PFSK-1 (cell line): Measurements from ENCODE around the gene KDM4B.

Experiments
- FOXP2 ChIP-seq: optimal IDR thresholded peaks from 2 replicates; pipeline ENCODE3; 2011; ENCODE audit warnings: borderline replicate concordance, control low read depth, inconsistent platforms; ENCODE audit not compliant: insufficient read depth; ENCODE audit errors: extremely low read length, extremely low read depth
- POLR2AphosphoS5 ChIP-seq: IDR thresholded peaks from 2 replicates; pipeline ENCODE4 v1.6.1; 2012; ENCODE audit warnings: low read depth, mild to moderate bottlenecking, control low read depth, low read length, moderate library complexity
- SIN3A ChIP-seq: IDR thresholded peaks from 2 replicates; pipeline ENCODE4 v1.6.1; 2012; ENCODE audit warnings: mild to moderate bottlenecking, low read length, moderate library complexity, borderline replicate concordance; ENCODE audit not compliant: insufficient read depth
- TAF1 ChIP-seq: IDR thresholded peaks from 2 replicates; pipeline ENCODE4 v1.6.1; 2012; ENCODE audit warnings: low read length, control low read depth, borderline replicate concordance; ENCODE audit not compliant: insufficient read depth
- TF ChIP-seq, protein P1 (sequence below), 2 experiments: IDR thresholded peaks; 2 replicates each; pipeline versions ENCODE4 v1.6.1 to v1.8.0; 2011 to 2012; ENCODE audit warnings: low read depth in 2 of 2, low read length in 2 of 2, control low read depth in 1 of 2, inconsistent platforms in 1 of 2, mild to moderate bottlenecking in 1 of 2, moderate library complexity in 1 of 2; ENCODE audit not compliant: insufficient read depth in 1 of 2

Gene KDM4B

DNA sequence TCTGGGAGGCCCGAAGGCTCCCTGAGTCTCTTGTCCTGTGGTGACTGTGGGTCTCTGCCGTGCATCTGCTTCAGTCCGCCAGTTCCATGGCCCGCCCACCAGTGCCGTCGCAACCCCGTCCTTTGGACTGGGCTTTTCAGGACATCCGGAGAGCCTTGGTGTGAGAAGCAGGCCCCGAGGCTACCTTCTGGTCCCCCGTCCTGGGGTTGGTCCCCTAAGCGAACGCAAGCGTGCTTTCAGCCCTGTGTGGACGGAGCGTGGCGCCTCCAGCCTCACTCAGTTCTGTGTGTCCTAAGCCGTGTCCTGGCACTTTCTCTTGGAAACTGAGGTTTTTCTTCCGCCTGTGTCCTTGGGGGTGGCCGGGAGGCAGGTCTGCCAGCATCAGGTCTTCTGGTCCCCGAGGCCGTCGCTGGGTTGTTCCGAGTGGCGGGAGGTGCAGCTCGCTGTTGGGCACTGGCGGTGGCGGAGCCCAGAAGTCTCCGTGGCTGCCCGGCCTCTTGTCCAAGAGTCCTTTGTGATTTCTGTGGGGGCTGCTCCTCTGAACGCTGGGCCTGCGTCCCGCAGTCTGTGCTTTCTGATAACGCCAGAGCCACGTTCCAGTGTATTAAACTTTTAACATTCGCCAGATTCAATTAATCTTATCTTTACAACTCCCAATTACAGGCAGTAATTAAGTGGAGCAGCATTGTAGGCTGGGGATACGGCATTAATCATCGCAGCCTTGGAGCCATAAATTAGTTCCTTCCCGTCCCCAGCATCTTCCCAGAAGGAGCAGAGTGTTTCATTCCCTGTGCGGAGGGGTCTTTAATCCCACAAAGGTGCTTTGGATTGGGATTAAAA is 99.5 kb downstream of the KDM4B start:
- TF ChIP-seq, protein P1, sequence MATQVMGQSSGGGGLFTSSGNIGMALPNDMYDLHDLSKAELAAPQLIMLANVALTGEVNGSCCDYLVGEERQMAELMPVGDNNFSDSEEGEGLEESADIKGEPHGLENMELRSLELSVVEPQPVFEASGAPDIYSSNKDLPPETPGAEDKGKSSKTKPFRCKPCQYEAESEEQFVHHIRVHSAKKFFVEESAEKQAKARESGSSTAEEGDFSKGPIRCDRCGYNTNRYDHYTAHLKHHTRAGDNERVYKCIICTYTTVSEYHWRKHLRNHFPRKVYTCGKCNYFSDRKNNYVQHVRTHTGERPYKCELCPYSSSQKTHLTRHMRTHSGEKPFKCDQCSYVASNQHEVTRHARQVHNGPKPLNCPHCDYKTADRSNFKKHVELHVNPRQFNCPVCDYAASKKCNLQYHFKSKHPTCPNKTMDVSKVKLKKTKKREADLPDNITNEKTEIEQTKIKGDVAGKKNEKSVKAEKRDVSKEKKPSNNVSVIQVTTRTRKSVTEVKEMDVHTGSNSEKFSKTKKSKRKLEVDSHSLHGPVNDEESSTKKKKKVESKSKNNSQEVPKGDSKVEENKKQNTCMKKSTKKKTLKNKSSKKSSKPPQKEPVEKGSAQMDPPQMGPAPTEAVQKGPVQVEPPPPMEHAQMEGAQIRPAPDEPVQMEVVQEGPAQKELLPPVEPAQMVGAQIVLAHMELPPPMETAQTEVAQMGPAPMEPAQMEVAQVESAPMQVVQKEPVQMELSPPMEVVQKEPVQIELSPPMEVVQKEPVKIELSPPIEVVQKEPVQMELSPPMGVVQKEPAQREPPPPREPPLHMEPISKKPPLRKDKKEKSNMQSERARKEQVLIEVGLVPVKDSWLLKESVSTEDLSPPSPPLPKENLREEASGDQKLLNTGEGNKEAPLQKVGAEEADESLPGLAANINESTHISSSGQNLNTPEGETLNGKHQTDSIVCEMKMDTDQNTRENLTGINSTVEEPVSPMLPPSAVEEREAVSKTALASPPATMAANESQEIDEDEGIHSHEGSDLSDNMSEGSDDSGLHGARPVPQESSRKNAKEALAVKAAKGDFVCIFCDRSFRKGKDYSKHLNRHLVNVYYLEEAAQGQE (IDR thresholded peaks at IDR 0.05; ENCODE audit: insufficient read depth in 1 of 2, low read depth in 2 of 2, low read length in 2 of 2) = no peak
- TF ChIP-seq FOXP2 (no peak), POLR2AphosphoS5 (no peak), TAF1 (no peak), SIN3A (no peak)

DNA sequence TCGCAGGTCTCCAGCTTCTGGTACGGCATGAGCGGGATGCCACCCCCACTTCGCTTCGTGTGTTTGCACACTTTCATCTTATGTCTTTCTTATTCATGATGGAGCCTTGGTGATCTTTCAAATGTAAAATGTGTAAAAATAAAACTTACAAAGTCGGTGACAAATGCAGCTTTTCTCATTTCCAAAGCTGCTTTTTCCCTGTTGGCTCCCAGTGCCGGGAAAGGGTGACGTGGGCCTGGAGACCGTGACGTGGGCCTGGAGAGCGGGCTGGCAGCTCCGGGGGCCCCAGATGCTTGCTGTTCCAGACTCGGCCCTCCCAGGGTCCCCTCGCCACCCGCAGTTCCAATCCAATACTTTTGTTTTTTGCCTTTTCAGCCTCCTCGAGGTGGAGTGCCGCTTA is 101.4 kb downstream of the KDM4B start:
- TF ChIP-seq TAF1 (no peak), POLR2AphosphoS5 (no peak), FOXP2 (no peak), SIN3A (no peak)
- TF ChIP-seq, protein P1 (IDR thresholded peaks at IDR 0.05; ENCODE audit: insufficient read depth in 1 of 2, low read depth in 2 of 2, low read length in 2 of 2) = no peak

DNA sequence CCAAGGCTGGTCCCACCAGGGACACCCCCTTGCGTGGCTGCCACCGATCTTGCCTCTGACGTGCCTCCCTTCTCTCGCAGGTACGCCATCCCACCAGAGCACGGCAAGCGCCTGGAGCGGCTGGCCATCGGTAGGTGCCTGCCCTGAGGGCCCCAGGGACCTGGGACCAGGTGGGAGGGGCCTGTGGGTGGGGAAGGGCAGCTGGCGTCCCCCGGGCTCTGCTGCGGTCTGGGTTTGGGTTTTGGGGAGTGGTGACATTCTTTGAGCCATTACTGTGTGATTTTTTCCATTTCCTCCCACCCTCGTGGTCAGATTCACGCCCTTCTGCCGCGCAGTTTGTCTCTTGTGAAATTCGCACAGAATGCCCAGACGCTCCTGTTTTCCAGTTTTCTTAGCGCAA is 102.0 kb downstream of the KDM4B start:
- TF ChIP-seq POLR2AphosphoS5 (no peak), TAF1 (no peak), SIN3A (no peak), FOXP2 (no peak)
- TF ChIP-seq, protein P1 (IDR thresholded peaks at IDR 0.05; ENCODE audit: insufficient read depth in 1 of 2, low read depth in 2 of 2, low read length in 2 of 2) = no peak

DNA sequence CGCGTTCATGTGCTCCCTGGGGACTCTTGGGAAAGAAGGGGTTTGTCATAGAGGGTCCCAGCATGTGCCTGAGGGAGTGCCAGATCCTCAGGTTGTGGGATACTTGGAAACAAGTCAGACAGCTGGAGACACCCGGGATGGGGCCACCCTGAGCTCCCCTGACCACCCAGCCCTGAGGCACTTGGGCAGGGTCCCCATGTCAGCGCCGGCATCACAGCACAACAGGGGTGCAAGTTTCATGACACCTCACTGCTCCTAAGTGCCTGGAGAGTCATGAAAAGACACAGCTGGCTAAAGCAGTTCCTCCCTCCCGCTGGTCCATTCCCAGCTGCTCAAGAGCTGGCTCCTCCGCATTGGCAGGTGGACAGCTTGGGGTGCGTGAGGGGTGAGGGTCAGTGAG is 102.7 kb downstream of the KDM4B start:
- no peak for TF ChIP-seq SIN3A

DNA sequence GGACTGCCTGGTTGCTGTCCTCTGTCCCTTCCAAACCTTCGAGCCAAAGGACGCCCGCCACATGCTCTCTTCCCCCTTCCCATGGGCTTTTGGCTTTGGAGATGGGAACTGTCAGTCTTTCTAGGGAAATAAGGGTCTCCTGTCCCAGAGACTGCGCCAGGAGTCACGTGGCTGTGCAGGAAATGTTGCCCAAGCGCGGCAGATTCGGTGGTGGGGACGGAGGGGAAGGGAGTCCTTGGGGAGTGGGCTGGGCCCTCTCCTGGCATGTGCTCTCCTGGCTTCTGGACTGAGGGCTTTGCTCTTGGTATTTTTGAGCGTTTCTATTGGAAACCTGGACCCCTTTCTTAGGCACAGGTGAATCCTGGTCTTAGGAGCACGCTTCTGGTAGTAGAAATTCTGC is 103.2 kb downstream of the KDM4B start:
- TF ChIP-seq FOXP2 (no peak), POLR2AphosphoS5 (no peak), SIN3A (no peak), TAF1 (no peak)
- TF ChIP-seq, protein P1 (IDR thresholded peaks at IDR 0.05; ENCODE audit: insufficient read depth in 1 of 2, low read depth in 2 of 2, low read length in 2 of 2) = no peak
